GM12801 (cell line): Measurements from ENCODE around the gene DEGS2.

Source experiments
- CTCF ChIP-seq: IDR thresholded peaks from one replicate; pipeline ENCODE4 v1.5.1; 2011; ENCODE audit warnings: control low read depth; ENCODE audit not compliant: insufficient read length; ENCODE audit errors: extremely low read depth

DEGS2 gene

DNA sequence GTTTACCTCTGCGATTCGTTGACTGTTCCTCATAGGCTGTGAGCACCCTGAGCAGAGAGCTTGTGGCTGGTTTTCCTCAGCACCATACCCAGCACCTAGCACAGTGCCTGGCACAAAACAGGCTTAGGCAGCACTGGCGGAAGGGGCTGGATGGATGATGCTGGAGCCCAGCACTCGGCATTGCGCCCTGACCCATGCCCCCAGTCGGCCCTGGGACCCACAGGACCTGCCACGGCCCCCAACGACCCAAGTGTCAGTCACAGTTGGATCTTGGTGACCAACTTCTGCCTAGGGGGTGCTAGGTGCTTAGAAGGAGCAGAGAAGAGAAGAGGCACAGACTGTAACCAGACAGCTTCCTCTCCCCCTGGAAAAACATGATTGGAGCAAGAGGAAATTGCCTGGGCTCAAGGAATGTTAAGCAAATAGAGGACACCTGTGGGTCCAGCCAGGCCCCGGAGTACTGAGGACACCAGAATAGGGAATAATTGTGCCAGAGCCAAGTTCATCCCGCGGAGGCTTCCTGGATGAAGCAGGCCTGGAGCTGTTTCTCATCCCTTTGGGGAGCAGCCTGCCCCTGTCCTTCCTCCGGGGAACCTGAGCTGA, 31.5 kb downstream of the DEGS2 start:
- no peak for TF ChIP-seq CTCF

GRCh38 chr14:100126401-100126800, 33.0 kb downstream of the DEGS2 start:
- no peak for TF ChIP-seq CTCF

DNA sequence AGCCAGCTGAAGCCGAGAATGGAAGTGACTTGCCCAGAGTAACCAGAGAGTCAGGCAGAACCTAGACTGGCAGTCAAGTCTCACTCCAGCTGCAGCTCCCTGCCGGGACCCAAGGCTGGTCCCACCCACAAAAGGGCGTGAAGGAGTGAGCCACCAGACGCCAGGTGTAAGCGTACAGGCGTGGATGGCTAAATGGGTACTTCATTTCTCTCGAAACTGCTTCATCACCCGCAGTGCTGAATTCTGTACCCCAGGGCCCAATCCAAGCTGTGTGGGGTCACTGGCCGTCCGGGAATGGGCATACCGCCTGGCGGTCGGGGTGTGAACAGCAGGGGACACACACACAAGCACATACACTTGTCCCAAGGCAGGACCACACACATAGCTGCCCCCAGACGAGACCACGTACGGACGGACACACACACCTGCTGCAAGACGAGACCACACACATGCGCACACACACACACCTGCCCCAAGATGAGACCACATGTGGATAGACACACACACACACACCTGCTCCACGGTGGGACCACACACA, 34.8 kb downstream of the DEGS2 start:
- no peak for TF ChIP-seq CTCF

DNA sequence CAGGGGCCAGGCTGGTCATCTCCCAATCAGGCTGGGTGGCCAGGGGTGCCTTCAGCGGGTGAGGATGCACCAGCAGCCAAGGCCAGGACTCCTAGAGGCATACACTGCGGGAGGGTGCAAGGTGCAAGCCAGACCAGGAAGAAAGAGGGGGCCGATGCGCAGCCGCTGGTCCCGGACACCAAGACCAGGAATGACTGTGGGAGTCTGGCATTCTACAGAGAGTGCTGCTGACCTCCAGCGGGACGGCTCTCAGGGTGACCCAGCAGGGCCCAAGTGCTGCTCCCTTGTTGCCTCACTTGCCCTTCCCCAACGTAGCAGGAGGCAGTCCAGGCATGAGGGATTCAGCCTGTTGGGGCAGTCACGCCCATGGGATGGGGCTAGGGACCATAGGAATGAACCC, 35.8 kb downstream of the DEGS2 start:
- TF ChIP-seq CTCF, result no peak

DNA sequence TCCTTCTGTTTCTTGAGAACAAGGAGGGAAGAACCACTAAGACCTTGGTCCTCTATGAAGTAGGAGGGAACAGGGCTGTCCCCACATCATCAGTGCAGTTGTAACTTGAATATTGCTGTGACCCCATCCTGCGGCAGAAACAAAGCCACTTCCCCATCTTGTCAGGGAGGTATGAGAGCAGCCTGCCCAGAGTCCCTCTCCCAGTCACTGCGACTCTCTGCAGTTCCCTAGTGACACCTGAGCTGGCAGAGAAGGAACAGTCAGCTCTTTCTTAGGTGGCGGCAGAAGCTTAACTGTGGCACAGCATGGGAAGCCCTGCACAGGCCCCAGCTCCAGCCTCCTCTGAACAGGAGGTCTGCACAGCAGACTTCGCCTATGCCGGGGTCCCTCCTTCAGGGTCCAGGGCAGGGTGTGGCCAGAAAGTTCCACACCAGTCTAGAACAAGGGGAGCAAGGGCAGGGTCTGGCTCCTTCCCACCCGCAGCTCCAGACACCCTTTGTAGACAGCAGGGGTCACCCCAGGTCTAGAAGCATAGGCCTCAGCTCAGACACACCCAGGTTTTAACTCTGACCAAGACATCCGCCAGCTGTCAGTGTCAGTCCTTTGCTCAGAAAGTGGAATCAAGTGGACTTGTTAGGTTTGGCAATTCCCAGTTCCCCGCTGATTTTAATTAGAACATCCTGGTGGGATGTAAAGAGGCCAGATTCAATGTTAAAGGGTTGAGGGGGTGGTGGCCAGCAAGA, 36.8 kb downstream of the DEGS2 start:
- TF ChIP-seq CTCF, result no peak

GRCh38 chr14:100121643-100122480, 37.6 kb downstream of the DEGS2 start:
- TF ChIP-seq CTCF, result no peak

DNA sequence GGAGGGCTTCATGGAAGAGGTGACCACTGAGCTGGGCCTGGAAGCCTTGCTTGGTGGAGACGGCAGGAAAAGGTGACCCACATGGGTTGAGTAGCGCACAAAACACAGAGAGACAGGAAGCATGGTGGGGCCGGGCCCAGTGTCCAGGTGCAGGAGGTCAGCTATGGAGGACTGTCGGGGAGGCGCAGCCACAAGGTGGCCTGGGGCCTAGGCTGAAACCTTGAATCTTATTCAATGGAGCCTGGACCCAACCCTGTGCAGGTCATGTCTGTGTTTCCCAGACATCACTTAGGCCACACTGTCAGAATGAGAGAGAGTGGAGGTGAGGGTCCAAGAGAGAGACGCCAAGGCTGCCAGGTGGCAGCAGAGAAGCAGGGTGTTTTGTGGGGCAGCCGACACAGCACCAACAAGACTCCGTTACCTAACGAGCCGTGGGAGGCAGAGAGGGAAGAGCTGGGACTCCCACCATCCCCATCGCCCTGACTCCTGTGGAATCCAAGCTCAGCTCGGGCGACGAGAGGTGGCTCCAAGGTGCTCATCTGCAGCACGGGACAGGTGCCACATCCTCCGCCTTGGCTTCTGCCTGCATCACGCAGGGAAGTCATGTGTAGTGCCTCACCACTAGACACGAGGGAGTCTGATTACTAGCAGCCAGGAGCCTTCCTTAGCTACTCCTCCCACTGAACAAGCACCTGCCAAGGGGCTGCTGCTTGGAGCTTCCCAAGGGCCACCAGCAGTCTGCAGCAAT, 38.7 kb downstream of the DEGS2 start:
- no peak for TF ChIP-seq CTCF
